ENCODE results near the gene TTYH1.

TTYH1 gene

GRCh38 chr19:54484451-54484850 lies 69.2 kb downstream of the TTYH1 start:
- DNase-seq: no peak

DNA sequence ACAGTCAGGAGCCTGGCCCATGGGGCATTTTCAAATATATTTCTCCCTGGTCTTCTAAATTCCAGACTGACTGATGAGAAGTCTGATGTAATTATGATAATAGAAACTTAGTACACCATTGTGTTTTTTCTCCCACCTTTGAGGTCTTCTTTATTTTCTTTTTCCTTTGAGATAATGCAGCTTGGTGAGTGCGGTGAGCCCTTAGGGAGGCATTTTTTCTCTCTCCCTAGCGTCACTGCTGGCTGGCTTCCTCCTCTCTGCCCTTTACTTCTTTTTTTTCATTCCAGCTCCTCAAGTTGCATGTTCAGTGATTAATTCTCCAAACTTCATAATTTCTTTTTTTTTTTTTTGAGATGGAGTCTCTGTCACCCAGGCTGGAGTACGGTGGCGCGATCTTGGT lies 70.6 kb downstream of the TTYH1 start:
- no peak for DNase-seq

Measured in CD4-positive, alpha-beta T cell treated with Interleukin-15 for 1 hour (primary cell).